HTR-8/SVneo (cell line): ENCODE results near the gene HEBP1.

Source experiments
- DNase-seq: peaks from one replicate; pipeline ENCODE4 v3.0.0; 2011; ENCODE audit warnings: low spot score, mixed read lengths; ENCODE audit not compliant: insufficient read length
- FAIRE-seq: peaks from 2 replicates; lab custom pipeline; 2011; peaks lifted over from hg19 to GRCh38; lab: Jason Lieb, UNC

Gene HEBP1

DNA sequence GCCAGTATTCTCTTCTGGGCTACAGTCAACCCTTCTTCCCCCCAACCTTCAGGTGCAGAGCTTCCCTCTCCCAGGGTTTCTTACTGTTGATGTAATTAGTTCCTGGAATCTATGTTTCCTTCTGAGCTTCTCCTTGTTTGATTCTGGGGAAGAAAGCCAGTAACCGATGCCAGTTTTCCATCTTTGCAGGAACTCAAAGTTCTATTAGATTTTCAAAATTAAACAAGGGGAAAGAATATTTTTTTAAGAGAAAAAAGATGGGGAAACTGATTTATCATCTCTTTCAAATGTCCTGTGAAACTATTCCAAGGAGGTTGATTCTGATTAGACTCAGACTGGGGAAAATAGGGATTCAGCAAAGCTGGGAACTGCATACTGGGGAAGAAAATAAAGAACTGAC is 26.2 kb upstream of the HEBP1 start:
- DNase-seq (no peak), FAIRE-seq (no peak)

GRCh38 chr12:13024531-13024916 is 24.5 kb upstream of the HEBP1 start:
- no peak for FAIRE-seq
- no peak for DNase-seq

DNA sequence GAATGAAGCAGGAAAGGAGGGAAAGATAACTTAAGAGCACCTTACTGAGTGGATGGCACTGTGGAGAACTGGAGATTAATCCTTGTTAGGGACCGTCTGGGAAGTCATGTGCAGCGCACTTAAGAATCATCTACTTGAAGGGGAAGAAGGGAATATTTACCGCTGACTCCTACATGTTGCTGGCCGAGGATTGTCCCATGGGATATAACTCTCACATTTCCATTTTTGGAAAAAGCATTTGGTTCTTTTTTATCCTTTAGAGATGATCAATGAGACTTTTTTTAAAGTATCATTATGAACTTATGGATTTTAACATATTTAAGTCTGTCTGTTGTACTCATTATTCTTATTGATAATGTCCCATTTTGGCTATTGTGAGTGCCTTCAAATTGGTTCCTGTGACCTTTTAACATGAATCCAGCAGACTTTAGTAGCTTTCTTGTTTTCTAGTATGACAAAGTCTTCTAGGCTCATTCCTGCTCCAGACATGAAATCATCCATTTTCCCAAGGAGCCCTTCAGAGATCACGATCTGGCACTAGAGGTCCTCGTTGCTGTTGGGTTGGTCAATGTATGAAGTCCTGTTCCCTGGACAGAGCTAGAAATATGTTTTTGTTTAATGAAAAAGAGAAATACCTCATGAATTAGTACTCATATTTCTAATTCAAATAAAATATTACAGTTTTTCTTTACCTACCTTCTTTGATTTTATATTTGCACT is 23.9 kb upstream of the HEBP1 start:
- FAIRE-seq (no peak), DNase-seq (peak; percentile 45)

- FAIRE-seq (no peak), DNase-seq (no peak)
Observed at GRCh38 chr12:13022851-13023271, 22.8 kb upstream of the HEBP1 start.

DNA sequence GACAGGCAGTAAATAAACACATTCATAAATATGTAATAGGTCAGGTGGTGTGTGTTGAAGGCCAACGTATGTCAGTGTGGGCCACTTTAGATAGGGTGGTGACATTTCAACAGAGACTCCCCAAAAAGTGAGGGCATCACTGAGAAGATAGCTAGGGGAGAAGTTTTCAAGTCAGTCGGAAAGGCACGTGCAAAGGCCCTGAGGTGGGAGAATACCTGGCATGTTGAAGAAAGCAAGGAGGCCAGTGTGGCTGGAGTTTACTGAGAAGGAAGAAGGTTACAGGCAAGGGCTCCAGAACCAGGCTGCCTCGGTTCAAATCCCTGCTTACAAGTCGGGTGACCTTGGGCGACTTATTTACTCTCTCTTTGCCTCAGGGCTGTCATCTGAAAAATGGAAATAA is 11.0 kb upstream of the HEBP1 start:
- no peak for FAIRE-seq
- no peak for DNase-seq

GRCh38 chr12:13008741-13009380 is 8.8 kb upstream of the HEBP1 start:
- FAIRE-seq (no peak), DNase-seq (no peak)

DNA sequence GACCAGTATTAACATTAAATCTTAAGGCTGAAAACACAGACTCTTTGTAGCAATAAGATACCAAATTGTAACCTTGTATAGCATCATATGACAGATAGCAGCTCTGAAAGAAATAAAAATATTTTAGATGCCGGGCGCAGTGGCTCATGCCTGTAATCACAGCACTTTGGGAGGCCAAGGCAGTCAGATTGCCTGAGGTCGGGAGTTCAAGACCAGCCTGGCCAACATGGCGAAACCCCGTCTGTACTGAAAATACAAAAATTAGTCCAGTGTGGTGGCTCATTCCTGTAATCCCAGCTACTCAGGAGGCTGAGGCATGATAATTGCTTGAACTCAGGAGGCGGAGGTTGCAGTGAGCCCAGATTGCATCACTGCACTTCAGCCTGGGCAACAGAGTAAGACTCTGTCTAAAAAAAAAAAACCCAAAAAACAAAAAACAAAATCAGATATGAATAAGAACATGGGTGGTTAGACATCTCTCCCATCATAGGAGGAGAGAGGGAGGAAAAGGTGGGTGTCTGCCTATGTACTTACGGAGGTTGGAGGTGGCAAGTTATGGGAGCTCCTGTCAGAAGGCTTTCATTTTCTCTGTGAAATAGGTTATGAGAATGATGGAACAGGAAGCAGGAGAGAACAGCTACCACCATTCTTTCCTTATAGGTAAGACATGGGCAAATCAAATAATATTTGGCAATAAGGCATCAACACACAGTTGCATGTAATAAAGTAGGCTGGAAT is 7.6 kb upstream of the HEBP1 start:
- FAIRE-seq (no peak), DNase-seq (no peak)

DNA sequence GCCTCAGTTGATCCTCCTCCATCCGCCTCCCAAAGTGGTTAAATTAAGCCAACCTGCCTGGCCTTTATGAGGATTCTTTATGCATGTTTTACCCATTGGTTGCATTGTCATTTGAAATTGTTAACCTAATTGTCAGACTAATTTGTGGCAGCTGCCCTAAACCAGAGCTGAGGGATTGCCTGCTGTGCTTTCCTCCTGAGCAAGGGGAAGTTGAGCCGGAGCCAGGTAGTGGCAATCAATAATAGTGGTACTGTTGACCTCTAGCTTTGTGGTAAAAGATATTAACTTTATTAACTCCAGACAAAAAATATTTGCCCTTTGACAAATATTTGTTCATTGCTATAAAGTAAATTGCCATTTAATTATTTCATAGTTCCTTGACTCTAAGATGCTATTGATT is 5.6 kb upstream of the HEBP1 start:
- no peak for FAIRE-seq
- DNase-seq = no peak

GRCh38 chr12:13004986-13005385 is 4.9 kb upstream of the HEBP1 start:
- FAIRE-seq (no peak), DNase-seq (no peak)

GRCh38 chr12:13004361-13004760 is 4.3 kb upstream of the HEBP1 start:
- DNase-seq (no peak), FAIRE-seq (no peak)

DNA sequence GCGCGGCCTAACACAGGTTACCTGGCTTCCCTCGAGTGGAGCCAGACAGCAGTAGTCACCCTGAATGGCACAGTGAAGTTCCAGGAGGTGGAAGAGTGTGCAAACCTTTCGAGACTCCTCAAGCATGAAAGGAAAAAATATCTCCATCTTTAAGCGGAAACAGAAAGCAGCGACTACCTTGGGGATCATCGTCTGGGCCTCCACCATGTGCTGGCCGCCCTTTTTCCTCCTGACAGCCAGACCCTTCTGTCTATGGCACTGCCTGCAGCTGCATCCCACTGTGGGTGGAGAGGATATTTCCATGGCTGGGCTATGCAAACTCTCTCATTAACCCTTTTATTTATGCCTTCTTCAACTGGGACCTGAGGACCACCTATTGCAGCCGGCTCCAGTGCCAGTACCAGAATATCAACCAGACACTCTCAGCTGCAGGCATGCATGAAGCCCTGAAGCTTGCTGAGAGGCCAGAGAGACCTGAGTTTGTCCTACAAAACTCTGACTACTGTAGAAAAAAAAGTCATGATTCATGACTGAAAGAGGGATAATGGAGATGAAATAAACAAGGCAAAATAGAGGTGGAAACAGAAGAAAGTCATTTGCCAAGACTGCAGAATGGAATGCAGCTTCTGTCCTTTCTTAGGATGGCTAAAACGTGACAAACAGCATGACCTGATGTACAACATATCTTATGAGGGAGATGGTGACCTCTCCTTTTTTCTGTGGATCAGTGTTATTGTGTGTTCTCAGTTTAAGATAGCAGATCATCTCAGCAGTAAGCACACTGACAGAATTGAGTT is 2.4 kb upstream of the HEBP1 start:
- FAIRE-seq (no peak), DNase-seq (no peak)

- no peak for DNase-seq
- no peak for FAIRE-seq
Observed at GRCh38 chr12:13001775-13002040, 1.6 kb upstream of the HEBP1 start.

- peak; percentile 60 for DNase-seq
- no peak for FAIRE-seq
Observed at GRCh38 chr12:13000925-13001774, 1.1 kb upstream of the HEBP1 start.

GRCh38 chr12:13000616-13000924 is 505 bp upstream of the HEBP1 start:
- DNase-seq (peak; percentile 36), FAIRE-seq (no peak)

GRCh38 chr12:12999271-12999958 is 650 bp downstream of the HEBP1 start:
- DNase-seq (no peak), FAIRE-seq (no peak)

DNA sequence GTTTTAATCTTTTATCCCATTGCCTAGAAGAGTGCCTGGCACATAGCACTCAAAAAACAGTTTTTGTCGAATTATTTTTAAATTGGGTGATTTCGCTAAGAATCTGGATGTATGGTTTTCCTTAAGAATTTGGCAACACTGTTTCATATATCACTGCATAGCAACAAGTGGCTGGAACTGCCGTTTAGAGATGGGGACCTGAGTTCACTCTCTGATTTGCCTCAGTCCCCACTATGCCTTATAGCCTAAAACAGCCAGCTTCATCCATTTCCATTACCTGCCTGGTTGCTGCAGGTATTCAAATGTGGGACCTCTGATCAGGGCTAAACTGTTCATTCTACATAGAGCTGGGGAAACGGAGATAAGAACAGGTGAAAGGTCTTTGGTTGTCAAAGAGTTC is 1.8 kb downstream of the HEBP1 start:
- FAIRE-seq (no peak), DNase-seq (no peak)

GRCh38 chr12:12997734-12998133 is 2.3 kb downstream of the HEBP1 start:
- FAIRE-seq (no peak), DNase-seq (no peak)

GRCh38 chr12:12997156-12997555 is 2.9 kb downstream of the HEBP1 start:
- DNase-seq (no peak), FAIRE-seq (no peak)

DNA sequence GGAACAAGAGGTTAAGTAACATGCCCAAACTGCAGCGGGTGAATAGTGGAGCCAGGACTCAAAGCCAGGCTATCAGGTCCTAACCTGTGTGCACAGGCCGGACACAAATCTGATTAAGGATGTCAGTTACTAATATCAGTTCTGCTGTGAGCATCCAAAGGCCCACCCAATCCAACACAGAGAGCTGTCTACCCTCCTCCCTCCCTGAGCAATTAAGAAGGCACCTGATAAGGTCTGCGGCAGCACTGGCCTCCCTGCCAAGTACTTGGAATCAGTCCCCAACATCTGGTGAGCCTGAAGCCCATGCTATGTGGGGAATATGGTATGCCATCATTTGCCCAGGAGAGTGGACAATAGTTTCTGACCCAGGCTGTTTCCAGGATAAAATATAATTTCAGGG is 3.9 kb downstream of the HEBP1 start:
- FAIRE-seq = no peak
- no peak for DNase-seq

GRCh38 chr12:12995088-12995487 is 5.0 kb downstream of the HEBP1 start:
- FAIRE-seq = no peak
- DNase-seq = no peak
